Natural killer cell treated with Interleukin-12 subunit alpha and Interleukin-12 subunit beta and Interleukin-15 and Interleukin-18, amount 100 ng/mL, for 72 hours (primary cell): Measurements from ENCODE around the gene GALNT2. TPM values are rescaled to one million over a fixed set of nuclear protein-coding genes. Genes with fewer than 3 reads are reported as not detected.

Experiments
- ATAC-seq, 2 donors: fragments of 150-1000 bp; cut with Tn5 transposase in 1 of 2; sonication (Bioruptor Pico), chemical (Tn5 transposase) in 1 of 2; 2 replicates each; pipeline ENCODE4 v1.10.0; 2021
- DNase-seq: peaks from one replicate; pipeline ENCODE4 v3.0.0; 2022; ENCODE audit warnings: low spot score
- H3K27ac Mint-ChIP-seq, 2 donors: 1 replicate in 1 of 2; 2 replicates in 1 of 2; pipeline ENCODE4 v1.8.0; 2022; ENCODE audit warnings: mixed read lengths in 2 of 2, mild to moderate bottlenecking in 1 of 2, moderate library complexity in 1 of 2
- H3K27me3 Mint-ChIP-seq, 2 donors: 1 replicate in 1 of 2; 2 replicates in 1 of 2; pipeline ENCODE4 v1.8.0; 2022; ENCODE audit warnings: mixed read lengths in 2 of 2
- H3K36me3 Mint-ChIP-seq: one replicate; pipeline ENCODE4 v1.8.0; 2022; ENCODE audit warnings: mixed read lengths
- H3K4me1 Mint-ChIP-seq, 2 donors: 1 replicate in 1 of 2; 2 replicates in 1 of 2; pipeline ENCODE4 v1.8.0; 2022; ENCODE audit warnings: low read depth in 2 of 2, mixed read lengths in 2 of 2, mild to moderate bottlenecking in 1 of 2
- H3K4me3 Mint-ChIP-seq: one replicate; pipeline ENCODE4 v1.8.0; 2022; ENCODE audit warnings: mixed read lengths
- H3K9me3 Mint-ChIP-seq: 2 replicates; pipeline ENCODE4 v1.8.0; 2022; ENCODE audit warnings: mixed read lengths
- total RNA-seq, 2 donors: library from RNA; stranded (reverse); gene quantifications; one replicate each; pipeline ENCODE4 v1.2.3, GENCODE V29; 2022

Gene GALNT2
- total RNA-seq, 2 donors from 2014 or later = 37.7 to 51.5 TPM

DNA sequence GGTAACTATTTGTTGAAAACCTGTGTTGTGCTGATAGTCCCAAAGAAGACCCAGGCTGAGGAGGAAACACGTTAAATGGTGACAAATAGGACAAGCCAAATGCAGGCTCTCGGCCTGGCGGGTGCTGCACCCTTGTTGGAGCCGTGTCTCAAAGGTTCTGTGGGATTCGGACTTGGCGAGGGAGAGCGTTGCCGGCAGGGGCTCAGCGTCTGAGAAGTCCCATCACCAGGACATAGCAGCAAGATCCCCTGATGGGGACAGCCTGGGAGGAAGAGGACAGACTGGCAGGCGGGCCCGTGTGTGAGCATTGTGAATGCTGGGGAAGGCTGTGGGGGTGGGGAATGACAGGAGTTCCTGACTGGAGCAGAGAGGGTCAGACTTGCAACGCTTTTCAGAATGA, 216.6 kb downstream of the GALNT2 start:
- ATAC-seq (no peak), DNase-seq (peak; percentile 3)
- no peak overlapping the region for H3K4me3 Mint-ChIP-seq
- no peaks in the 10 kb centered on the region for H3K9me3 Mint-ChIP-seq
- H3K36me3 Mint-ChIP-seq = no peaks in the 10 kb centered on the region
- H3K4me1 Mint-ChIP-seq = peaks cover 0 to 3% of the 10 kb centered on the region in 2 donors
- no peaks in the 10 kb centered on the region for H3K27me3 Mint-ChIP-seq
- H3K27ac Mint-ChIP-seq = no peak overlapping the region

DNA sequence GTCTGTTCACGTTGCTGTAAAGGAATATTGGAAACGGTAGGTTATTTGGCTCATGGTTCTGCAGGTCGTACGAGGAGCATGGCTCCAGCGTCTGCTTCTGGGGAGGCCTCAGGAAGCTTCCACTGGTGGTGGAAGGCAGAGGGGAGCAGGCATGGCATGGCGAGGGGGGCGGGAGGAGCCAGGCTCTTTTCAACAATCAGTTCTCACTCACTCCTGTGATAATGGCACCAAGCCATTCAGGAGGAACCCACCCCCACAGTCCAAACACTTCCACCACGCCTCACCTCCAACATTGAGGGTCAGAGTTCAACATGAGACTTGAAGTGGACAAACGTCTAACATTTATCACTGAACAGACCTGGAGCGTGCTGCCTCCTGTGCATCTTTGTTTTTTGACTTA, 217.9 kb downstream of the GALNT2 start:
- no peaks in the 10 kb centered on the region for H3K27me3 Mint-ChIP-seq
- ATAC-seq = no peak
- H3K36me3 Mint-ChIP-seq = no peaks in the 10 kb centered on the region
- DNase-seq = no peak
- no peak overlapping the region for H3K27ac Mint-ChIP-seq
- H3K4me3 Mint-ChIP-seq = no peak overlapping the region
- H3K9me3 Mint-ChIP-seq = no peaks in the 10 kb centered on the region
- peaks cover 0 to 3% of the 10 kb centered on the region in 2 donors for H3K4me1 Mint-ChIP-seq

DNA sequence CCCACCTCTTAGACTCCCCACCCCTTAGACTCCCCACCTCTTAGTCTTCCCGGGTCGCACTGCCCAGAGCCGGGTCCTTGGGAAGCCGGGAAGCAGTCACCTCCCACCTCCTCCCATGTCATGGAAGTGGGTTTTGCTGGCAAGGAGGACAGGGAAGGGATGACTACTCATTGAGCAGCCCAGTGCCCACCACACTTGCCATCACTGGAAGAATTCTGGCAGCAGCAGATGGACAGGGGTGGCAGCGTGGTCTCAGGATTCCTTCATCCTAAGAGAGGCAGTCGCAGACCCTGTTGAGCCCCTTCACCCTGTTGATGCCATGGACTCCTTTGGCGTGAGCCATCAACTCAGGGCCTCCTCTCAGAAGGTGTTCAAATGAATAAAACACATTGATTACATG, 218.3 kb downstream of the GALNT2 start:
- Mint-ChIP-seq H3K27ac (no peak overlapping the region), H3K4me3 (no peak overlapping the region), H3K36me3 (no peaks in the 10 kb centered on the region), H3K4me1 (peaks cover 0 to 3% of the 10 kb centered on the region in 2 donors), H3K27me3 (no peaks in the 10 kb centered on the region), H3K9me3 (no peaks in the 10 kb centered on the region)
- ATAC-seq = no peak
- peak; percentile 5 for DNase-seq

DNA sequence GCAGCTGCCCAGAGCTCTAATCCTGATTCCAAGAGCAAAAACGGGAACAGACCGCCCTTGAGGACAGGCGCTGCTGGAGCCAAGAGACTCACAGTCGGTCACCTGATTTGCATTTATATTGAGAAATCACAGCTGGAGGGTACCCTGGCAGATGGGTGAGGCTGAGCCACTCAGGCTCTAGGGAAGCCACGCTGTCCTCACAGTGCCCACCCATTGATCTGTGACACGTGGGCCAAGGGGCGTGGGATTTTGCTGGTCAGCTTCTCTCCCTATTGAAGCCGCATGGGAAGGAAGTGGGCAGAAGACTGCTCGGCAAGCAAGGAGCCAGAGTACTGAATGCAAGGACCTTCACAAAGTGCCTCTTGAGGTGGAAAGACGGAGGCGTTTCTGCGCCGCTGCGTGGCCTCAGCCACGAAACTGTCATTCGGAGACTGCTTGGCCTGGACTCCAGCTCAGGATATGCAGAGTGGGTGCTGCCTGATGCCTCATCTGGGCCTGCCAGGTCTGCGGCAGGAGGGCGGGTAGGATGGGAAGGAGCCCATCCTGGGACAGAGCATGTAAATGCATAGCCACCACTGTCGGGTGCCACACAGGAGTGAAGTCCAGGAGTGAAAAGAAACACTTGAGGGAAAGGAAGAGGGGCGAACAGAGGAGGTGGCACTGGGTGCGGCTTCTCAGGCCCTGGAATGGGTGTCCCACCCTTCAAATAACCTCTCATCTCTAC, 219.3 kb downstream of the GALNT2 start:
- ATAC-seq (no peak), DNase-seq (peak; percentile 34)
- Mint-ChIP-seq H3K36me3 (no peaks in the 10 kb centered on the region), H3K4me1 (peaks cover under 1 to 3% of the 10 kb centered on the region in 2 donors), H3K9me3 (no peaks in the 10 kb centered on the region), H3K4me3 (no peak overlapping the region), H3K27me3 (peaks cover 0 to 2% of the 10 kb centered on the region in 2 donors), H3K27ac (no peak overlapping the region)

DNA sequence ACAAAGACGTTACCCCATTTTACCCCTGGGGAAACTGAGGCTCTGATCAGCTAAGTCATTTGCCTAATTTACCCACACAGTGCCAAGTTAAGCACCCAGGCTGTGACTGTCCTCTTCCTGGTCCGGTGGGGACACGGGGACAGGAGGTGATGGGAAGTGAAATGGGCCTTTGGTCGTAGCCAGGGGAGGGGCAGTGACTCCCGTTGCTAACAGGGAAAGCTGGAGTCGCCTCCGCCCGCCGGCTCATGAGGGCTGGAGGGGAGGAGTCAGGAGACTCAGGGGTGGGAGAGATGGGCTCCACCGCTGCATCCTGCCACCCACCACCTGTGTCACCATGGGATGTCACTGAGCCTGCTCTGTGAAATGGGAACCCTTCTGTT, 219.8 kb downstream of the GALNT2 start:
- H3K36me3 Mint-ChIP-seq = no peaks in the 10 kb centered on the region
- peaks cover 3 to 5% of the 10 kb centered on the region in 2 donors for H3K4me1 Mint-ChIP-seq
- H3K9me3 Mint-ChIP-seq = no peaks in the 10 kb centered on the region
- ATAC-seq (no peak), DNase-seq (peak; percentile 39)
- no peak overlapping the region for H3K27ac Mint-ChIP-seq
- peaks cover 0 to 5% of the 10 kb centered on the region in 2 donors for H3K27me3 Mint-ChIP-seq
- no peak overlapping the region for H3K4me3 Mint-ChIP-seq

DNA sequence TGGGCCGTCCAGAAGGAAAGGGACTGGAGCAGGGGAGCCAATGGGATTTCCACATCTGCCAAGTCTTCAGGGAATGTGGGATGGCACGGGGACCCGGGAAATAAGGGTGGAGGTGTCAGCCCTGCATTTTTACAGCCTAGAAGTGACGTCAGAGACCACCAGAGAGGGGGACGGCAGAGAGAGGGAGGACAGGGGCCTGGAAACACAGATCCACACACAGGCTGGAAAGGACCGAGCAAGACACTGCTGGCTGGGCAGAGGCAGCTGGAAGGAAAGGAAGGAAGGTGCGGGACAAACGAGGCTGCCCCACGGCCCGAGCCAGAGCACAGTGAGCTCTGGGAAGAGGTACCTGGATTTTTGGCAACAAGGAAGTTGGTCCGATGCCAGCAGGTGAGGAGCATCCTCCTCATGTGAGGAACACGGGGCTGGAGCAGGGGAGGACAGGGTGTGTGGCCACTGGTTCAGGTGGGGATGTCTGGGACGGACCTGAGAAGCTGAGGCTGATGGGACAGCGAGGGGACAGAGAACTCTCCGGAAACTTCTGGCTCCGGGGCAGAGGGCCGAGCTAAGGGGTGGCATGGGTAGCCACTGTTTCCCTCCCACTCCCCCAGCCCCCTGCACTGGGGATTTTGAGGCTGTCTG, 220.8 kb downstream of the GALNT2 start:
- no peaks in the 10 kb centered on the region for H3K36me3 Mint-ChIP-seq
- DNase-seq = peak; percentile 46

DNA sequence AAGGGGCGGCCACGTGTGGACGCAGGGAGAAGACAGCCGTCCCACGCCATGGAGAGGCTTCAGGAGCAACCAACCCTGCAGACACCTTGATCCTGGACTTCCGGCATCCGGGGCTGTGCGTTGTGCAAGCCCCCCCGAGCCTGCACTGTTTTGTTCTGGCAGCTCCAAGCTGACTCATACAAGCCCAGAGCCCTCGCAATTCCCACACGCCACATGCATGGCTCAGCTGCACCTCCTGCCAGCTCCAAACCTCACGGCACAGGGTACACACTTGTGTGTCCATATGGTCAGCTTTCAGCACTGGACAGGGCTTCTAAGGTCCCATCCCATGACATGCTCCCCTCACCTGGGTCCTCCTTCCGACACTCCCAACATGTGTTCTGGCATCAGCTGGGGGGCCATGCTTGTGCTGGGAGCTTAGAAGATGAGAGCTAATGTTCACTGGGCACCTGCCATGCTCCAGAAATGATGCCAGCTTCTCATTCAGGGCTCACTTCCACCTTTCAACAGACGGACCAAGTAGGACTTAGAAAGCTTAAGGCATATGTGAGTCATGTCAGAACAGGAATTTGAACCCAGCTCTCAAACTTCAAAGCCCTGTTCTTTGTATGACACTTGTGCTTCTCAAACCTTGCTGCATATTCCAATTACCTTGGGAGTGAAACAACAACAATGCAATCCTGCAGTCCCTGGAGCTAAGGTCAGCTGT, 221.8 kb downstream of the GALNT2 start:
- H3K4me3 Mint-ChIP-seq = no peak overlapping the region
- no peak for ATAC-seq

More for the DNA sequence above, 220.8 kb downstream of the GALNT2 start:
- Mint-ChIP-seq H3K4me3 (no peak overlapping the region), H3K9me3 (no peaks in the 10 kb centered on the region), H3K27ac (no peak overlapping the region), H3K4me1 (peaks cover 5 to 7% of the 10 kb centered on the region in 2 donors), H3K27me3 (peaks cover 5 to 12% of the 10 kb centered on the region in 2 donors)
- no peak for ATAC-seq

DNA sequence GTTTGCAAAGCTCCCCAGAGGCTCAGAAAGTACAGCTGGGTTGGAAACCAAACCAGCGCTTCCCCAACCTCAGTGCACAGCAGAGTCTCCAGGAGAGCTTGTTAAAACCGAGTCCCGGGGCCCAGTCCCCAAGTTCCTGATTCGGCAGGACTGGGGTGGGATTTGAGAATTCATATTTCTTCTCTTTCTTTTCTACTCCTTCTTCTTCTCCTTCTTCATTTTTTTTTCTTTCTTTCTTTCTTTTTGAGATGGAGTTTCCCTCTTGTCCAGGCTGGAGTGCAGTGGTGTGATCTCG, 222.3 kb downstream of the GALNT2 start:
- Mint-ChIP-seq H3K27ac (no peak overlapping the region), H3K4me3 (no peak overlapping the region), H3K4me1 (peaks cover 5 to 7% of the 10 kb centered on the region in 2 donors), H3K36me3 (no peaks in the 10 kb centered on the region), H3K27me3 (peaks cover 7 to 13% of the 10 kb centered on the region in 2 donors), H3K9me3 (no peaks in the 10 kb centered on the region)
- ATAC-seq = no peak
- DNase-seq = peak; percentile 28

More for the DNA sequence above, 221.8 kb downstream of the GALNT2 start:
- peaks cover 7 to 13% of the 10 kb centered on the region in 2 donors for H3K27me3 Mint-ChIP-seq
- peak; percentile 5 for DNase-seq
- H3K36me3 Mint-ChIP-seq = no peaks in the 10 kb centered on the region
- no peaks in the 10 kb centered on the region for H3K9me3 Mint-ChIP-seq
- no peak overlapping the region for H3K27ac Mint-ChIP-seq
- H3K4me1 Mint-ChIP-seq = peaks cover 5 to 7% of the 10 kb centered on the region in 2 donors

DNA sequence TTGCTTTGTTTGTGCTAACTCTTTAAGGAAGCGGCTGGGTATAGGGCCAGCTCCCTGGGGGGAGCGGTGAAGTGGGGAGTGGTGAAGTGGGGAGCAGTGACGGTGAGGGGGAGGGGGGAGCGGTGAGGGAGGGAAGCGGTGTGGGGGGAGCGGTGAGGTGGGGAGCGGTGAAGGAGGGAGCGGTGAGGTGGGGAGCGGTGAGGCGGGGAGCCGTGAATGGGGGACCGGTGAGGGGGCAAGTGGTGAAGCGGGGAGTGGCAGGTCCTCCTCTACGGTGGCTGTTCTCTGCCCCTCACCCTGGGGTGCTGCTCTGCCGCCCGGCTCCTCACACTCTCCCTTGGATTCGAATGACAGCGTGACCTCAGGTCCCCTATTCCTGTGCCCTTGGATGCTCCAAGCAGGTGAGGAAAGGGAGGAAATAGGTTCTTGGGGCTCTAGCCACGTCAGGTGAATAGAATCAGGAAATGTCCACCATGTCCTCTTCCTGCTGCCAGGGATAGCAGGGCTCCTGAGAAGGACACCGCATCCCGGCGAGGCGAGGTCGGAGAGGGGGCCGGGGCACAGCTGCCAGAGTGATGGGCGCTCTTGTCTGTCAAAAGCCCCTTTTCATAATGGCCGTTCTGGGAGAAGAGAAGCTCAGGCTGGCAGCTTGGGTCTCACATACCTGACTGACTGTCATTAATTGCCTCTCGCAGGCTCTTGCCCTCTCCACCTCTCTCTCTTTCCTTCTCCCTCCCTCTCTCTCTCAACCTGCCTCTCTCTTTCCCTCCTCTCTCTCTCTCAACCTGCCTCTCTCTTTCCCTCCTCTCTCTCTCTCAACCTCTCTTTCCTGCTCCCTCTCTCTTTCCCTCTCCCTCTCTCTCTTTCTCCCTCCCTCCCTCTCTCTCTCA, 224.9 kb downstream of the GALNT2 start:
- peak; percentile 12 to 22 for ATAC-seq
- Mint-ChIP-seq H3K4me3 (no peak overlapping the region), H3K9me3 (no peaks in the 10 kb centered on the region), H3K27ac (no peak overlapping the region), H3K27me3 (peaks cover 11 to 13% of the 10 kb centered on the region in 2 donors), H3K4me1 (peaks cover 5 to 7% of the 10 kb centered on the region in 2 donors), H3K36me3 (no peaks in the 10 kb centered on the region)
- no peak for DNase-seq

DNA sequence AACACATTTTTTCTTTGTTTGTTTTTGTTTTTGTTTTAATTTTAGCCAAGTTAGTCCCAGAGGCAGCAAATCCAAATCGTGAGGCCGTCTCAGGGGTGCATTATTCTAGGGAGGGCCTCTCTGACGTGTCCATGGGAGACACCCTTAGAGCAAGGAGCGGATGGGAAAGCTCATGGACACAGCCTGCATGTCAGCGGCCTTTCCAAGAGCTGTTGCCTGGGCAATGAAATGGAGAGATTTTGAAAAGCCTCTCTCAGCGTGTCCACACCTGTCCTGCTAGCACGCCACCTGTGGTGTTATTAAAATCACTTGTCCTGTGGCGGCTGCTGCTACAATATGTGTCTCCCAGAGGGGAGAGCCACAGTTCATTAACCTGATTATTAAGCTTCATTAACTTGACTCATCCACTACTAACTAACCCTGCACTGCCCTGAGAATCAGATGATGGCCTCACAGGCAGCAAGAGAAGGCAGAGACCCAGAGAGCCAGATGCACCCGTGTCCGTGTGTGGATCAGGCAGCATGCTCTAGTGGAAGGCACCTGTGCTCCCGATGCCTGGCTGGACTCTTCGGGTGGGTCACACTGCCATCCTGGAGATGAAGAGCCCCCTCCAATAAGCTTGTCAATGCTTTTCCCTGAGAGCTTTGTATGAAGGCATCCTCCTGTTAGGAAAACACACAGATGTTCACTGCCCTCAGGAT, 225.8 kb downstream of the GALNT2 start:
- Mint-ChIP-seq H3K4me3 (no peak overlapping the region), H3K27me3 (peaks cover 11 to 13% of the 10 kb centered on the region in 2 donors), H3K4me1 (peaks cover 5 to 7% of the 10 kb centered on the region in 2 donors), H3K9me3 (no peaks in the 10 kb centered on the region), H3K36me3 (no peaks in the 10 kb centered on the region), H3K27ac (no peak overlapping the region)
- ATAC-seq (peak in 1 of 2 donors; percentile 22), DNase-seq (no peak)

DNA sequence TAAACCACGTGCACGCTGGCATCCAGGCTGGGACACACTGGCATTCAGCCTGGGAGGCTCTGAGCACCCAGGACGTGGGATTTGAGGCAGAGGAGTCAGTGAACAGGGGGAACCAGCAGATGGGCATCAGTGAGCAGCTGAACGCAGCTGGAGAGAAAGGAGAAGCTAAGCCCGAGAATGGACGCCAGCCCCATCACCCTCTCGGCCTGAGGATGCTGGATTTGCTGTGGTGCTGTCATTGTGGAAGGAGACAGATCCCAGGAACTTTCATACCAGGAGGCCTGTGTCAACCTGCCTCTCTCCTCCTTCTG, 226.3 kb downstream of the GALNT2 start:
- H3K4me1 Mint-ChIP-seq = peaks cover 5 to 7% of the 10 kb centered on the region in 2 donors
- no peak overlapping the region for H3K27ac Mint-ChIP-seq
- H3K4me3 Mint-ChIP-seq = no peak overlapping the region
- no peaks in the 10 kb centered on the region for H3K36me3 Mint-ChIP-seq
- DNase-seq = no peak
- no peaks in the 10 kb centered on the region for H3K9me3 Mint-ChIP-seq
- peak in 1 of 2 donors; percentile 9 for ATAC-seq
- H3K27me3 Mint-ChIP-seq = peaks cover 11 to 13% of the 10 kb centered on the region in 2 donors

DNA sequence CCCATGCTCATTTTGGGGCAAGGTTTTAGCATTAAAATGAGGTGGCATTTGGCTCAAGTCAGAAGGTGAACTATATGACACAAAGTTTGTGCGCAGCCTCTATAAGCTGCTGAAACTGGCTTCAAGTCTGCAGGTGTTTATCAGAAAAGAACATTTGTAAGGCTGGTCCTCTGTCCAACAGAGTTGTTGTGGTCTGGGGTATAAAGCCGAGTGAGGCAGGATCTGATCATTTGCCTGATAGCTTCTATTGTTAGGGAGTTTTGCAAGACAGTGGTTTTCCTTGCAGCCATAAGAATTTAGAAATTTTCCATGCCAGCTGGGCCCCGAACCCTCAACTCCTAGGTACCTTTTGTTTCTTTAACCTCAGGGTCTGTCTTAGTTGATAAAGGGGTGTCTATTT, 228.3 kb downstream of the GALNT2 start:
- Mint-ChIP-seq H3K27me3 (peaks cover 11 to 13% of the 10 kb centered on the region in 2 donors), H3K4me3 (no peak overlapping the region), H3K36me3 (no peaks in the 10 kb centered on the region), H3K4me1 (peaks cover 5 to 7% of the 10 kb centered on the region in 2 donors), H3K9me3 (no peaks in the 10 kb centered on the region), H3K27ac (no peak overlapping the region)
- ATAC-seq (no peak), DNase-seq (peak; percentile 13)
